Spleen (tissue), 7 donors: ENCODE data around the gene RPP21.

Experiments used
- POLR2A ChIP-seq, 3 donors: fragments of 450-650 bp; IDR thresholded peaks; one replicate each; pipeline ENCODE4 v1.5.1; 2017; ENCODE audit warnings: antibody characterized with exemption in 3 of 3, mild to moderate bottlenecking in 1 of 3
- POLR2AphosphoS5 ChIP-seq, 3 donors: sonication (generic); formaldehyde crosslinking; IDR thresholded peaks; one replicate each; pipeline ENCODE4 v1.5.1; 2017; ENCODE audit warnings: antibody characterized with exemption in 3 of 3
- TF ChIP-seq, protein P1 (sequence below), 11 experiments: fragments of 200-600 bp in 7 of 11; fragments of 450-650 bp in 4 of 11; sonication (generic) in 4 of 11; IDR thresholded peaks in 8 of 11; conservative IDR thresholded peaks in 3 of 11; 1 replicate in 7 of 11; 2 replicates in 4 of 11; pipeline versions ENCODE4 v1.4.0 to v1.8.0; 2016 to 2021; ENCODE audit warnings: antibody characterized with exemption in 11 of 11, inconsistent platforms in 4 of 11, mild to moderate bottlenecking in 1 of 11
- donor health status: DM: no; HTN: no; CAD: no; lungs with moderate emphysema.
- donor health status: DM: no; HTN: no; CAD: no.
- donor health status: DM: no; HTN: no; CAD: no.

DNA sequence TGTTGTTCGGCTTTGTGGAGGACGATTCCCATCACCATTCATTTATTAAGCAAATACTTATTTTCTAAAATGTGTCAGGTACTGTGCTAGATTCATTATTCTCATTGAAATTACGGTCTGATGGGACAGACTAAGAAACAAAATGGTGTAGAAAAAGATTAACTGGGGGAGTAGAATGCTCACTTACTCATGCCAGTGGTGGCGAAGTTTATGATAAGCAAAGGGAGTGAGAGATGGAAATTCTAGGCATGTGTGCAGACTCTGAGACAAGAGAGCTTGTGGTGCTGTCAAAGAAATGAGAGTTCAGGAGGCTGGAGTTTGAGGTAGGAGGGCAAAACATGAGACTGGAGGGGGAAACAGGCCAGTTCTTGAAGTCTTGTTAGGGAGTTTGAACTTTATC is 896 bp downstream of the RPP21 start:
- TF ChIP-seq, protein P1, sequence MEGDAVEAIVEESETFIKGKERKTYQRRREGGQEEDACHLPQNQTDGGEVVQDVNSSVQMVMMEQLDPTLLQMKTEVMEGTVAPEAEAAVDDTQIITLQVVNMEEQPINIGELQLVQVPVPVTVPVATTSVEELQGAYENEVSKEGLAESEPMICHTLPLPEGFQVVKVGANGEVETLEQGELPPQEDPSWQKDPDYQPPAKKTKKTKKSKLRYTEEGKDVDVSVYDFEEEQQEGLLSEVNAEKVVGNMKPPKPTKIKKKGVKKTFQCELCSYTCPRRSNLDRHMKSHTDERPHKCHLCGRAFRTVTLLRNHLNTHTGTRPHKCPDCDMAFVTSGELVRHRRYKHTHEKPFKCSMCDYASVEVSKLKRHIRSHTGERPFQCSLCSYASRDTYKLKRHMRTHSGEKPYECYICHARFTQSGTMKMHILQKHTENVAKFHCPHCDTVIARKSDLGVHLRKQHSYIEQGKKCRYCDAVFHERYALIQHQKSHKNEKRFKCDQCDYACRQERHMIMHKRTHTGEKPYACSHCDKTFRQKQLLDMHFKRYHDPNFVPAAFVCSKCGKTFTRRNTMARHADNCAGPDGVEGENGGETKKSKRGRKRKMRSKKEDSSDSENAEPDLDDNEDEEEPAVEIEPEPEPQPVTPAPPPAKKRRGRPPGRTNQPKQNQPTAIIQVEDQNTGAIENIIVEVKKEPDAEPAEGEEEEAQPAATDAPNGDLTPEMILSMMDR (IDR thresholded peaks at IDR 0.05 in 8 of 11, conservative IDR thresholded peaks at IDR 0.05 in 3 of 11): no peak
- TF ChIP-seq POLR2AphosphoS5 (IDR thresholded peaks at IDR 0.05) (no peak), POLR2A (IDR thresholded peaks at IDR 0.05) (no peak)
